Measurements from ENCODE around the gene NGB.
"Not testable (repeated sequence)": the region's sequence is repeated elsewhere in the genome, so short reads cannot be mapped to it uniquely, and the experiment has no call there.

The NGB gene

DNA sequence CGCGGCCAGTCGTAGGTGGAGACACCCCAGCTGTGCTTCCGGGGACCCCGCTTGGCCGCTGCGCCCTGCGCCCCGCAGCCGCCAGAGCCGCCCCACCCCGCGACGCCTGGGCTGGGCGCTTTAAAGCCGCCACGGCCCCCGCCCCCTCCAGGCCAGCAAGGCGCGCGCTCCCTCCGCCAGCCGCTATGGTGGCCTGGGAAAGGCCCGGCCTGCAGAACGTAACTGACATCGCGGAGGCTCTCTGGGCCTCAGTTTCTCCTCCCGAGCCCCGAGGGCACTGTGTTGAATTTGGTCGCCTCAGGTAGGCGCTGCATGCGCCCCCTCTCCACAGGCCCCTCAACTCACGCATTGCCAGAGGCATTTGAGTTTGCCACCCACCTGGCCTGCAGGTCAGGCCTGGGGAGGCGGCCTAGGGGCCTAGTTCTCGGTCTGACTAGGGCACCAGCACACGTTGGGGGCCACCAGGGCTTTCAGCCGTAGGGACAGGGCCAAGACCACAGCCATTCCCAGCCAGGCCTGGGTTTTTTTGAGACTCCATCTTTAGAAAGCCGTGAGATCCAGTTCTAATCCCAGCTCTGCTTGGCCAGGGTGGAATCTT is at the start of gene NGB:
Gene NGB, minus strand, starts transcription at position 94 of the 598 bp plus-strand sequence. CDS start 269 bp downstream, outside the sequence.
- no peak for DNase-seq

- peak; percentile 6 to 52 for DNase-seq
Measured at GRCh38 chr14:77320238-77320935, 49.4 kb upstream of the NGB start, which contains the start of gene POMT2. TSS of gene POMT2 (minus strand) at chr14:77320883. CDS start at chr14:77320681, 202 bp downstream.

GRCh38 chr14:77319422-77319821 is 48.4 kb upstream of the NGB start:
- no peak for DNase-seq

GRCh38 chr14:77318756-77319155 is 47.8 kb upstream of the NGB start:
- DNase-seq, result not testable (repeated sequence)

- no peak for DNase-seq
Measured at GRCh38 chr14:77318006-77318553, 47.1 kb upstream of the NGB start.

DNA sequence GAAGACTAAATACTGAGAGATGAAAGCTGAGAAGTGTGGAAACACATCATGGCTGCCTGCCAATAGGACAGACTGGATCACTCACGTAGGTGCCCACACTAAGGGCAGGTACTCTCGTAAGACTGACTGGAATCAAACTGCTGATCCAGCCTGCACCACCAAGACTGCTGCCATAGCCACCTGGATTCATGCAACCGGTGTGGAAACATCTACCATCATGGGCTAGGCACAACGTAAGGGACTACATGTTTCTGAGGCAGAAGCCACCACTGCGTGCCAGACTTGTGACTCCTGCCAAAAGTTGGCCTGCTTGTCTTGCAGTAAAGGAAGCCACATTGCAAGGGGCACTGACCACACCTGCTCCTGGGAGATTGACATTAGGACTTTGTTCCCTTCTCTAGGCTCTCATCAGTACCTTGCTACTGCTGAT is 45.9 kb upstream of the NGB start:
- no peak for DNase-seq

GRCh38 chr14:77316195-77316505 is 45.1 kb upstream of the NGB start:
- no peak for DNase-seq

DNA sequence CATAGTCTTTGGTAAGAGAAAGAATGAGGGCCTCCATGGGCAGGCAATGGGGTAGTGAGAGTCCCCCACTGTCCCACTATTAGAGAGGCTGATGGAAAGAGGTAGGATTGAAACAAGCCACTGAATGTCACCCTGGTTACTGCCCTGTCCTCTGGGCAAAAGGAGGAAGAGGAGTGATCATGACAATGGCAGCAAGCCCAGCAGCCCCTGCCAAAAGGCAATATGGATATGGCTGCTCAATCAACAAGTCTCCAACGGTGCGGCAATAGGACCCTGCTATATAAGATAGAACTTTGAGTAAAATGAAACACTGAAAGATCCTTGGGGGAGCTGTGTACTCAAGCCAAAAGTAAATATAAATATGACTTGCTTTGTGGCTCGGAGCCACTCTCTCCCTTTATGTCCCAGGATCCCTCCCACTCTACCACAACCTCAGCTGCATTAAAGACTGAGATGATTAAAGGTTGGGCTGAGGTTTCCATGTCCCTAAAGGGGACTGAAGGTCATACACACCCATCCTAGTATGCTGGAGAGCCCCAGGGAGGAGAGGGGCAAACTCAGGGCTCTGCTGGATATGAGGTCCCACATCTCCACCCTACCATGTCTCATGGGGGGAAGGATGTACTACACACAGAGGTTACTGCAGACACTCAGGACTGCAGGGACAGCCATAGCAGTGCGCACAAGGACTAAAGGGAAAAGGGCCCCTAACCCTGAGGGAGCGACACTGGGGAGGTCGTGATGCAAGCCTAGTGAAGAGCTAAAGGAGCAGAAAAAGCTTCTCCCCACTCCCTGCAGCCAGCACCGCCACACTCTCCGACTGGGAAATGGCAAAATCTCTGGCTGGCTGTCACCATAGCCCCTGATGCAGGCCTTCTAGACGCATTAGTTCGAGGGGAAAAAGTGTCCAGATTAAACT is 43.8 kb upstream of the NGB start:
- no peak for DNase-seq

DNA sequence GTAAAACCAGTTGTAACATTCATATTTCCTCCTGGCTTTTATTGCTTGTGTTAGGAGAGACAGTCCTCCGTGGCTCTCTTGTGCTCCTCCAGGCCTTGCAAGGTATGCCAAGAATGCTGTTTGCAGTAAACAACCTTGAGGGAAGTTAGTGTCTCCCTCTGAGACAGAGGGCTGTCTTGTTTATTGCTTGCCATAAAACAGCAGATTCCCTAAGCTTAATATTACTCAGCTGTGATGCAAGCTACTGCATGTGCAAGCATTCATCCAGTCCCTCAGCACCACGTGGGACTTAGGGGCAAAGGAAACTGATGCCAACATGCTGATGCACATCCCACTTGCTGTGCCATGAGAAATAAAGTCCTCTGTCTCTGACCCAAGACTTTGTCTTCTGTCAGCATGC is 43.0 kb upstream of the NGB start:
- DNase-seq, result no peak

GRCh38 chr14:77313371-77313770 is 42.4 kb upstream of the NGB start:
- no peak for DNase-seq

DNA sequence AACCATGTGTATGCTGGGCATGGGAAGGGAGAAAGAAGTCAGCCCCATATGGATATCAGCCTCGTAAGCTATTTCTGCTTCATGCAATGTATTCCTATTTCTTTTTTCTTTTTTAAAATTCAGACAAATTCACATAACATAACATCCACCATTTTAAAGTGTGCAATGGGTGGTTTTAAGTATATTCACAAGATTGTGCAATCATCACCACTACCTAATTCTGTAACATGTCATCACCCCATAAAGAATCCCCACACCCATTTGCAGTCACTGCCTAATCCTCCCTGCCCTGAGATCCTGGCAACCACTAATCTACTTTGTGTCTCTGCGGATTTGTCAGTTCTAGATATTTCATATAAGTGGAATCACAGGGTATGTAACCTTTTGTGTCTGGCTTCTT is 40.2 kb upstream of the NGB start:
- no peak for DNase-seq

DNA sequence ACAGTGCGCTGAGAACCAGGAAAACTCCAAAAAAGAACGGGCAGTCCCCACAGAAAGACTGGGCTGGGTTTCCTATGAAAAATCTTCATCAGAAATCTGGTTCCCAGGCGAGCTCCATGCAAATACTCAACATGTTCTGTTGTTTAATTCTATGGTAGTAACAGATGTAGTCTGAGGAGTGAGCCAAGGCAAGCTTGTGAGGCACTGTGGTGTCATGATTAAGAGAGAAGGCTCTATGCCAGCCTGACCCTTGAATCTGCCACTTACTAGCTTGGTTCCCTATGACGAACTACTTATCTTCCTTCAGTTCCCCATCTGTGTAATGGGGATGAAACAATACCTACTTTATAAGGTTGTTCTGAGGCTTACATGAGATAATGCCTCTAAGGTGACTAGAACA is 39.0 kb upstream of the NGB start:
- no peak for DNase-seq

DNA sequence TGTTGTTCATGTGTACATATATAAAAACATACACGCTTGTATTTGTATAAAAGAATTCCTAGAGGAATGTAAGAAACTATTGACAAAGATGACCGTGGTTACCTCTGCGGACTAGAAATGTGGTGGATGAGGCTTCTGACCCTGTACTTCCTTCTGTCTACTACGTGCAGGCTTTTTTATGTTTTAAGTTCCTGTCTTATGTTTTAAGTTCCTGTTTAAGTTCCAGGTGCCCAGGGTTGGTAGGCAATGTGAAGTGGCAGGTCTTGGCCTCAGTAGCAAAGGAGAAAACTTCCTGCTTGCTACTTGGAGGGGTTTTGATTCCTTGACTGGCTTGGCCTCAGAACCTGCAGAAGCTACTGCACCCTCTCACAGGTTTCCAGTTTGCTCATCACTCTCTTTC is 38.1 kb upstream of the NGB start:
- no peak for DNase-seq

DNA sequence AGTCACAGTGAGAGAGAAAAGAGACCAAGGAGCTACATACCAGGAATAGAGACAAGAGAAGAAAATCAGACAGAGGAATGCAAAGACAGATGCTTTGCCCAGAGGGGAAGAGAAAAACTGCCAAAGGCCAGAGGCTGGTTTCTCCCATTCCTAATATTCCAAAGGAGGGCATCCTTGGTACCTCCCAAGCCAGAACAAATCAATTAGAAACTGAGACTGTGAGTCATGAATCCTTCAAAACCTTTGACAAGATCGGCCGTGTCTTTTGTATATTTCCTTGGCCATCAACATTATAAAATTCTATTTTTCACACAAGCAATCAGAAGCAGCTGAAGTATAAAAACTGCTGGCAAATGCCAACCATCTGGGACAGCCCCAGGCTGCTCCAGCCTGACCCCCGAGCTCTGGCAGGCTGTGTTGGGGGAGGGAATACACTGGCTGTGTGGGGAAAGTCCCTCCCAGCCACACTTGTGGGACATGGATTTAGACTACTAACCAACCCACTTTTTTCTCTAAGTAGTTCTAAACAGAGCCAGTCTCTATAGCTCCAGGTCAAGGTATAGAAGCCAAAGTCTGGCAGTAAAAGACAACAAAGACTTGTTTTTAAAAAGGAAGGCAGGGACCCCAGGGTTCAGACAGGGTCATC is 36.0 kb upstream of the NGB start:
- DNase-seq, result no peak

- no peak for DNase-seq
Measured at GRCh38 chr14:77306416-77306815, 35.4 kb upstream of the NGB start.

DNA sequence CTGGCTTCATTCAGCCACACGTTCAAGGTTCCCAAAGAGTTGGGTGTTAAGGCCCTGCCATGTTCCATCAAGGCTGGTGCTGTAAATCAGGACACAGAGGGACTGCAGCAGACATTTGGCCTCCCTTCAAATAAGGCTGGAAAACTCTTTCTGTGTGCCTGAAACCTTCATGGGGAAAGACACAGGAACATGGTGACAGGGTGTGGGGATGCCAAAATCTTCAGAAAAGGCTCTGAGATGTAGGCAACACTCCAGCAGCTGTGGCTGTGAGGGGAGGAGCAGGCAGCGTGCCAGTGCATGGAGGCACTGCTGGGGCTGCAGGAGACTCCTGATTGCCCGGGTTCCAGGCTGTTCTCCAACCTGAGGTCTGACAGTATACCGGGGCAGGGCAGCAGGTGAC is 34.7 kb upstream of the NGB start:
- no peak for DNase-seq

DNA sequence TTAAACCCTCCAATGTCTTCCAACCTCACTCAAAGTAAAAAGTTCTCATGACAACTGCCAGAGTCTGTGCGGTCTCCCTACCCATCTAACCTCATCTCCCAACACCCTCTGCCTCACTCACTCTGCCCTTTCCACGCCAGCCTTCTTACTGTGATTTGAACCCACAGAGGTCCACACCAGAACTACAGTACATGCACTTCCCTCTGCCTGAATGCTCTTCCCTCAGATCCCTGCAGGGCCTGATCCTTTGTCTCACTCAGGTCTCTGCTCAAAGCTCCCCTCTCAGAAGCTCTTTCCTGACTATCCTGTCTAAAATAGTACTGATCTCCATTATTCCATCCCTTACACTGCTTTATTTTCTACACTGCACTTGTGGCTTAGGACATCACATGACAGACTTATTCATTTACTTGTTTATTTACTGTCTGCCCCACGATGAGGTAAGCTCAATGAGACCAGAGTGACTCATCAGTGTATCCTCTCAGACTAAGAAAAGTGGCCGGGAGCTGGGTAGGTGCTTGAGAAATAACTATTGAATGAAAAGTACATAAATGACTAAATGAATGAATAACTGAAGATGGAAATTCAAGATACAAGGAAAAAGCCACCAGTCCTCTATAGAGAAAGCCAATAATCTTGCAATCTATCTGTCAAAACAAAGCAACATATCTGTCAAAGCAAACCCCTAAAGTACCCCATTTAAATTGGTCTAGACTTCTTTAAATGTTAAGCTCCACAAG is 32.6 kb upstream of the NGB start:
- DNase-seq, result no peak

DNA sequence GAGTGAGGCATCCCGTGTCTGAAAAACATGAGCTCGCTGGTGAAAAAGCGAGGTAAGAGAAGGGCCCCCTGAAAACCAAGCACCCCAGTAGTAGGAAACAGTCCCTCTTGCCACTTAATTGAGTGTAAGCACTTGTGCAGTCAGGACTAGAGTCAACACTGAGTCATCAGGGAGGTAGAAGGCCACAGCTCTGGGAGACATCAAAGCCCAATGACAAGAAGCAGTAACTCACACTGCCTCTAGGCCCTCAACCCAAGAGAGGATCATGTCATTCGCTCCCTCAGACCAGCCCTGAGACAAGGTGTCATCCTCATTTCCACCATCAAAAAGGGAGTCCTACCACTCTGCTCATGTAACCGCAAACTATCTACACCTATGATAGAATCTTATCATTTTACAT is 31.9 kb upstream of the NGB start:
- DNase-seq, result no peak

- no peak for DNase-seq
Measured at GRCh38 chr14:77301103-77301502, 30.1 kb upstream of the NGB start.

- no peak for DNase-seq
Measured at GRCh38 chr14:77299771-77300170, 28.8 kb upstream of the NGB start.

DNA sequence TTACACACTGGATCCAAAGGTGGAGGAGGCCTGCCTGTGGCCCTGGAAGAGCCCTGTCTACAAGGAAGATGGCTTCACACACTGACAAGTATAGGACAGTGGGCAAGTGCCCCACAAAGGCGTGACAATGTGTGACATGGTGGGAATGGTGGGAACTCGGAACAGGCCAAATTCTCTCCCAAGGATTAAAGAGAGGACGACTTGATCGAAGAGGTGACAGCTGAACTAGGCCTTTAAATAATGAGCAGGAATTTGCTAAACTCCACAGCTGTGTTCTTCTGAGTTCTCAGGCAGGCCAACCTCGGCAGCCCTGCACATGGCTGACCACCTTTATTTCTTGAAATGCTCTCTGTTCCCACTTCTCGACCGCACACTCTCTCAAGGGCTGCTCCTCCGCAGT is 25.9 kb upstream of the NGB start:
- no peak for DNase-seq

GRCh38 chr14:77296155-77296554 is 25.1 kb upstream of the NGB start:
- DNase-seq, result no peak
